ENCODE results near the gene ADAMTSL5.
"Not testable (repeated sequence)": the region's sequence is repeated elsewhere in the genome, so short reads cannot be mapped to it uniquely, and the experiment has no call there.

ADAMTSL5 gene

DNA sequence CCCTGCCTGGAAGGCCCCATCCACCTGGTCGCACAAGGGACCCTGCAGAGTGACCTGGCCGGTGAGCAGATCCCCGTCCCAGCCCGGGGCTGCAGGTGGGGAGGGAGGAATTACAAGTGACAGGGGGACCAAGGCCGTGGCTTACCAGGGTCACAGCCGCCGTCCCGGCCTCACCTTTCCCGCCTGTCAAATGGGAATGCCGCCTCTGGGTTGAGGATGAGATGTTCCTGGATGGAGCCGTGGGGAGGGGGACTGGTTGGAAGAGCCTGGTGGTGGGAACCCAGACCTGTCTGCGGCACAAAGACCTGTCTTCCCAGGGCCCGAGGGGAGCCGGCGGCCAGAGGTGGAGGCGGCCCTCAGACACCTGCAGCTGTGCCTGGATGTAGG is 16.6 kb upstream of the ADAMTSL5 start:
- no peak for DNase-seq

DNA sequence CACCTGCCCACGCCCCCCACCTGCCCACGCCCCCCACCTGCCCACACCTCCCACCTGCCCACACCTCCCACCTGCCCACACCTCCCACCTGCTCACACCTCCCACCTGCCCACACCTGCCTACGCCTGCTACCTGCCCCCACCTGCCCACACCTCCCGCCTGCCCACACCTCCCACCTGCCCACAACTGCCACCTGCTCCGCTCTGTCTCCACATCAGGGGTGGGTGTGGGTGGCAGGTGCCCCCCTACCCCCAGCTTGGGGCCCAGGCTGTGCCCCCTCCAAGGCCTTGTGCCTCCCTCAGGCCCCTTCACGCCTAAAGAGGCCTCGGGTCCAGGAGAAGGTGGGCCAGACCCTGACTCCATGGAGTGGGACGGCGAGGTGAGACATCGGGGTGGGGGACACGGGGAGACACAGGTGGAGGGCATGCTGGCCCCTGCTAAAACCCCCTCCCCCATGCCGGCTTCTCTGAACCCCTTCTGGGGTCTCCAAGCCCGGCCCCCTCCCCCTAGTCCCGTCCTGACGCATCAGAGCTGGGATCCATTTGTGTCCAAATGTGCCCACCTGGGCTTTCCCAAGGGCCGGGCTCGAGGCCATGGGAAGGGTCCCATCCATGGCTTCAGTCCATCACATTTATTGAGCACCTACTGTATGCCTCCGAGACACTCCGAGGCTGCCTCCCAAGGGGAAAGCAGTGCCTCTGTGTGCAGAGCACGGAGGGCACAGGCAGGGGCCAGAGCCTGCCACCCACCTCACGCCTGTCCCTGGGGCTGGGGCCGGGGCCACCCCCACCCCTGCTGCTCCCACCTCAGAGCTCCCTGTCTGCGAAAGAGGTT is 16.0 kb upstream of the ADAMTSL5 start:
- no peak for DNase-seq

DNA sequence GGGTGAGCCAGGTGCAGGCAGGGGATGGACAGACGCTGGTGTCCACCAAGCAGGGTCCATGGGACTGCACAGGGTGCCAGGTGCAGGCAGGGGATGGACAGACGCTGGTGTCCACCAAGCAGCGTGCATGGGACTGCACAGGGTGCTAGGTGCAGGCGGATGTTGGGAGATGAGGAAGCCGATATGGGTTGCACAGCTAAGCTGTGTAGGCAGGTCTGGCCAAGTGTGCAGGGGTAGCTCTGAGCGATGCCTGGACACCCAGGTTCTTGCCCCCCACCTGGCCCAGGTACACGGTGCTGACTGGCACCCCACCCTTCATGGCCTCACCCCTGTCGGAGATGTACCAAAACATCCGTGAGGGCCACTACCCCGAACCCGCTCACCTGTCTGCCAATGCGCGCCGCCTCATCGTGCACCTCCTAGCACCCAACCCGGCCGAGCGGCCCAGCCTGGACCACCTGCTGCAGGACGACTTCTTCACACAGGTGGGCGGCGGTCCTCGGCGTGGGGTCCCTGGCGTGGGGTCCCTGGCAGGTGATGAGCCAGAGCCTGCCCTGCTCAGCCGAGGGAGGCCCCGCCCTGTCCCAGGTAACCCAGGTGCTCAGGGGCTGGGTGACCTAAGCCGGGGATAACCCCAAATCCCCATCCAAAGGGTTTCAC is 15.0 kb upstream of the ADAMTSL5 start:
- no peak for DNase-seq

DNA sequence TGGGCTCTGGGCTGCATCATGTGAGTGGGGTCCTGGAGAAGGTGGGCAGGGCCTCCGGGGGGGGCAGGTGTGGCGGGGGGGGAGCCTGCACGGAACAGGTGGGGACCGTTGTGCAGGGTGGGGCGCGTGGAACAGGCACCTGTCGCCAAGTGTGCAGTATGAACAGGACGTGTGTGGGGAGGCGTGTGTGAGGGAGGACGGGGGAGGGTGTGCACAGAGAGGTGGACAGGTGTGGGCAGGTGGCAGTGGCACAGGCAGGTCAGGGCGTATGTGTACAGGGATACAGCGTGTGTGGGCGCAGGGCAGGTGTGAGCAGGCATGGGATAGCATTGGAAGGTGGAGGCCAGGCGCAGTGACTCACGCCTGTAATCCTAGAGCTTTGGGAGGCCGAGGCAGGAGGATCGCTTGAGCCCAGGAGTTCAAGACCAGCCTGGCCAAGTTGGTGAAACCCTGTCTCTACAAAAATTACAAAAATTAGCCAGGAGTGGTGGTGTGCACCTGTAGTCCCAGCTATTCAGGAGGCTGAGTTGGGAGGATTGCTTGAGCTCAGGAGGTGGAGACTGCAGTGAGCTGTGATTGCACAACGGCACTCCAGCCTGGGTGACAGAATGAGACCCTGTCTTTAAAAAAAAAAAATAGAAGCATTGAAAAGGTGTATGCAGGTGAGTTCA is 14.3 kb upstream of the ADAMTSL5 start:
- no peak for DNase-seq

DNA sequence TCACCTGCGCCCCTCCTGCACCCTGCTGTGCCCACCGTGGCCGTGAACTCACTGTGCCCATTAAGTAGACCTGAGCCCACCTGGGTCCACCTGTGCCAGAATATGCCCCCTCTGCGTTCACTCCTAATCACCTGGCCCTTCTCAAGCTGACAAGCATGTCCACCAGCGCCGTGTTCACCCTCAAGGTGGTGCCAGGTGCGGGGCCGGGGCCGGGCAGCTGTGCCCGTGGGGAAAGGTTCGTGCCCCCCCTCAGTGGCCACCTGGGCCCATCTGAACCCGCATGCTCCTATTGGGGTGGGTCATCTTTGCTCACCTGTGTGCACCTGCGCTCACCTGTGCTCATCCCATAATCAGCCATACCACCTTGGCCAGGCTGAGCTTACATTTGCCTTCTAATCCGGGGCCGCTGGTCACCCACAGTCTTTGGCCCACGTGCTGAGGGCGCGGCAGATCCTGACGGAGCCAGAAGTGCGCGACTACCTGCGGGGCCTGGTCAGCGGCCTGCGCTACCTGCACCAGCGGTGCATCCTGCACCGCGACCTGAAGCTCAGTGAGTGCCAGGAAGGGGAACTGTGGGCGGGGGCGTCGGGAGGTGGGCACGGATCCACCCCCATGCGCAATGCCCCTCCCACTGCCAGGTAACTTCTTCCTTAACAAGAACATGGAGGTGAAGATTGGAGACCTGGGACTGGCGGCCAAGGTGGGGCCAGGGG is 13.4 kb upstream of the ADAMTSL5 start:
- no peak for DNase-seq

DNA sequence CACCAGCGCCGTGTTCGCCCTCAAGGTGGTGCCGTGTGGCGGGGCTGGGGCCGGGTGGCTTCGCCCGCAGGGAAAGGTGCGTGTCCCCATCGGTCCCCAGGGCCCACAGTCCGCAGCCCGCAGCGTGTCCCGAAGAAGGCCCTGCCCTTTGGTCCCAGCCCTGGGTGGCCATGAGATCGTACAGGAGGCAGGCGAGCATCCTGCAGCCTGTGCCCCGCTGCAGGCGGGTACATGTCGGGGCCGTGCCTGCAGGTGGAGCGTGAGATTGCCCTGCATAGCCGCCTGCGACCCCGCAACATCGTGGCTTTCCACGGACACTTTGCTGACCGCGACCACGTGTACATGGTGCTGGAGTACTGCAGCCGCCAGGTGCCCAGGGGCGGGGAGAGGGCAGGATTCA is 12.5 kb upstream of the ADAMTSL5 start:
- no peak for DNase-seq

DNA sequence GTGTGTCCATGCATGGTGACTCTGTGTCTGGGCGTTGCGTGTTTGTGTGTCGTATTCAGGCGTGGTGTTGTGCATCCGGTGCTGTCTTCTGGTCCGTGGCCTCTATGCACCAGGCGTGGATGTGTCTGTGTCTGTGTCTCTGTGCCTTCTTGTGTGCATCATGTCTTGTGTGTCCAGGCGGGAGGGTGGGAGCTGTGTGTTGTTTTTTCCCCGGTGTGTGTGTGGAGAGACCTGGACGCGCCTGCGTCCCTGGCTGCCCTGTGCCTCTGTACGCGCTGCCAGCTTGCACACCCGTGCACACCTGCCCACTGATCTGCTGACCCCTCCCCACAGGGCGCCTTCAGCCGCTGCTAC is 12.1 kb upstream of the ADAMTSL5 start:
- no peak for DNase-seq

DNA sequence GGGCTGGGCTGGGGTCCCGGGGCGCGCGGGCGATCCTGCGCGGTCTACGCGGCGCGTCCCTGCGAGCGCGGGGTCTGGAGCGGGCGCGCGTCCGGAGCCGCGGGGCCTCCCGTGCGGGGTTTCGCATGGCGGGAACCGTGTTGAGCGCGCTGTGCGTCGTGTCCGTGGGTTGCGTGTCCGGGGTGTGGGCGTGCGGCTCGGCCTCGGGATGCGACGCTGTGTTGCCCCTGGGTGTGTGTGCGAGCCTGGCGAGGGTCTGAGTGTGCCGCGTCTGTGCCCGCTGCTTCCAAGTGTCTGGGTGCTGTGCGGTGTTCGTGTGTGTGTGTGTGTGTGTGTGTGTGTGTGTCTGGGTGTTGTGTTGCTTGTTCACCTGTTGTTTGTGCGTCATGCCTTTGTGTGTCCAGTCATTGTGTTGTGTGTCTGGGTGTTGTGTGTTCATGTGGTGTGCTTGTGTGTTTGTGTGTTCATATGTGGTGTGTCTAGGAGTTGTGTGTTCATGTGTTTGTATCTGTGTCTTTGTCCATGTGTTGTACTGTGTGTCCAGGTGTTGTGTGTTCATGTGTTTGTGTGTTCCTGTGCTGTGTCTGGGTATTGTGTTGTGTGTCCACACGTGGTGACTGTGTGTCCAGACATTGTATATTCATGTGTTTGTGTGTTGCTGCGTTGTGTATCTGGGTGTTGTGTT is 11.6 kb upstream of the ADAMTSL5 start:
- DNase-seq = no peak

DNA sequence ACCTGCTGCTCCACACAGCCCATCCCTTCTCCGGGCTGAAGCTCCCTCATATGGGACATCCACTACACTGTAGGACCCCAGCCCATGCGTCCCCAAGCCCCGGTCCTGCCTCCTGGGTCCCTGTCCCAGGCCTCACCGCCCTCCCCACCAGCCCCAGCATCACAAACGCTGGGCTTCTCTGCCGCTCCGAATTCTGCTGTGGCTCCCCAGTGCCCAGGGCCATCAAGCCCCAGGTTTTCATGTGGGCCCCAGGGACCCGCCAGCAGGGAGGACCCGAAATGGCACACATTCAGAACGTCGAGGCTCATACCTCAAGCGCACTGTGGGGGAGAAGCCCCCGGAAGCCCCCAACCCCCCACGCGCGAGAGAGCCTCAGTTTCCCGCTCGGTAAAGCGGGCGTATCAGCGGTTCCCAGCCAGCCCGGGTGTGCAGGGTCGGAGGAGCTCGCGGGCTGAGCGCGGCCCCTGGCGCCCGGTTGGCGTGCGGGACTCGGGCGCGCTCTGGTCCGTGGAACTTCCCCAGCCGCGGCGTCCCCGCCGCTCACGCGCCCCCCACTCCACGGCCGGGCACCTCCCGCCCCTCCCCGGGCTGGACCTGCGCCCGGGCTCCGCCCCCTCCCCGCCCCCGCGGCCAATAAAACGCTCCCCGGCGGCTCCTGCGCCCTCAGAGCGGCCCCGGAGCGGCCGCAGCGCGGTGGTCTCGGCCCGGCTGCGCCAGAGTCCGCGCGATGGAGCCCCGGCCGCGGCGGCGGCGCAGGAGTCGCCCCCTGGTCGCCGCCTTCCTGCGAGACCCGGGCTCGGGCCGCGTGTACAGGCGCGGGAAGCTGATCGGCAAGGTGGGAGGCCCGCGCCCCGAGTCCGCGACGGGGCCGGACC is 10.8 kb upstream of the ADAMTSL5 start, which contains the start of gene PLK5:
Gene PLK5 (plus strand): TSS at position 666 of the 875 bp plus-strand sequence. CDS start 2,920 bp downstream, outside the sequence.
- no peak for DNase-seq

DNA sequence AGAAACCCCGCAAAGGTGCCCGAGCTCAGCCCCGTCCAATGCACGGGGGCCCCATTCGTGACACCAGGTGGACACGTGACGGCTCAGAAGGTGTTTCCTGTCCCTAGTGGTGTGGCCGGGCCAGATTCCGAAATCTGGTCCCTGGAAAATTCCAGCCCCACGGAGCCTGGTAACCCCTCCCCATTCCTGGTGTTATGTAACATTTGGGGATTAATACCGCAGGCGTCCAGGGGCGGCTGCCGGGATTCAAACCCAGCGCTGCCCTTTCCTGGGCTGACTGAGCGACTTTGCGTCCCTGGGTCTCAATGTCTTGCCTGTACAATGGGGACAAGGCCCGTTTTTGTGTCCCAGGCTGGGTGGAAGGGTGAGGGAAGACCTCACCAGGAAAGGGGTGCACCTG is 10.0 kb upstream of the ADAMTSL5 start:
- DNase-seq = no peak

DNA sequence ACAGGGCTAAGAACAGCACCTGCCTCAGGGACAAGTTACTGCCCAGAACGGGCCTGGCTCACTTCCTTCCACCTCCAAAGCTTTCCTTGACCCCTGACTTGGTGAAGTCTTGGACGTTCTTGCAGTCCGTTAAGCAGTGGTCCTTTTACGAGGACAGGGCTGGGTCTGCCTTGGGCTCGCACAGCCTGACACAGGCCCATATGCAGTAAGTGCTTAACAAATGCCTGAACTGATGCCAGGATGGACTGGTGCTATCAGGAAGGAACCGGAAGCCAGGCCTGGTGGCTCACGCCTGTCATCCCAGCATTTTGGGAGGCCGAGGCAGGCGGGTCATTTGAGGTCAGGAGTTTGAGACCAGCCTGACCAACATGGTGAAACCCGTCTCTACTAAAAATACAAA is 9.2 kb upstream of the ADAMTSL5 start:
- DNase-seq = no peak

DNA sequence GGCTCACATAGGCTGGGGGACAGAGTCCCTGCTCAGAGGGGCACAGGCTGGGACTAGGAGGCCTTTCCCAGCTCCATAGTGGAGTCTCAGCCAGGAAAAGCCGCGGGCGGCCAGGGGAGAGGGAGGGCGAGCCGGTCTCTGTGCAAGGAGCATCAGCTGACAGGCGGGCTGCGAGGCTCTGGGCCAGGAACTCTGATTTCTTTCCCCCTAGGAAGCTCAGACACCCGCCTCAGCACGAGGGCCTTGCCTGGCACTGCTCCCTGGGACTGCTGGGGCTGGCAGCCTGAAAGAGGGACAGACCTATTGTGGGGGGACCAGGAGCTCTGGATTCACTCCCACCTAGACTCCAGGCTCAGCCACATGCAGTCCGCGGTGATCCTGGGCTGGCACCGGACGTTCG is 8.8 kb upstream of the ADAMTSL5 start:
- DNase-seq = no peak

DNA sequence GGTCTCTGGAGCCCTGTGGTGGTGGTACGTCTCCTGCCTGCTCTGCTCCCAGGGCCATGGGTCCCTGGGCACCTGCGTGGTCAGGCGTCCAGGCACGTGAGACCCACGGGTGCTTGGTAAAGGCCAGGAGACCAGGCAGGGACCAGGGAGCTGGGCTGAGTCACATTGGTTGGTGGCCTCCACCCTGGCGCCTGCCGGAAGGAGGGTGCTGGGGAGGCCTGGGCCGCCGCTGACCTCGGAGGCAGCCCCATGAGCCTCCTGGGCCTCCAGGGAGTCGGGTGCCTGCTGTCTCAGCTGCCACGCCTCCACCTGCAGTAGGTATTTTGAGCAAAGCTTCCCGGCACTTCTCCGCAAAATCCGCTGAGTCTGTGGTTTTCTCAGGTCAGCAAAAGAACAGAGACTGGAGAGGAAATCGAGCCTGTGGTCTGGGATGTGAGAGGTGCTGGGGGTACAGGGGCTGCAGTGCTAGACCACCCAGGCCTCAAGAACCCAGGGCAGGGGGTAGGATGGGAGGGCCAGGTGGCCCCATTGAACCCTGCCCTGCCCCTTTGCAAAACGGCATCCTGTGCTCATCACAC is 7.5 kb upstream of the ADAMTSL5 start:
- DNase-seq = no peak

DNA sequence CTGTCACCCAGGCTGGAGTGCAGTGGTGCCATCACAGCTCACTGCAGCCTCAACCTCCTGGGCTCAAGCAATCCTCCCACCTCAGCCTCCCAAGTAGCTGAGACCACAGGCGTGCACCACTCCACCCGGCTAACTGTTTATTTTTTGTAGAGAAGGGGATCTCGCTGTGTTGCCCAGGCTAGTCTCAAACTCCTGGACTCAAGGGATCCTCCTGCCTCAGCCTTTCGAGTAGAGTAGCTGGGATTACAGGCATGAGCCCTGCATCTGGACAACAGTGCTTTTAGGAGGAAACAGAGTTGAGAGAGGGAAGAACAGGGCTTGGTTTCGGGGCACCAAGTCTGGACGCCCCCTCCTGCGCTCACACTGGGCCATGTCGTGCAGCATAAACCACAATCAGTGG is 7.0 kb upstream of the ADAMTSL5 start:
- not testable (repeated sequence) for DNase-seq

DNA sequence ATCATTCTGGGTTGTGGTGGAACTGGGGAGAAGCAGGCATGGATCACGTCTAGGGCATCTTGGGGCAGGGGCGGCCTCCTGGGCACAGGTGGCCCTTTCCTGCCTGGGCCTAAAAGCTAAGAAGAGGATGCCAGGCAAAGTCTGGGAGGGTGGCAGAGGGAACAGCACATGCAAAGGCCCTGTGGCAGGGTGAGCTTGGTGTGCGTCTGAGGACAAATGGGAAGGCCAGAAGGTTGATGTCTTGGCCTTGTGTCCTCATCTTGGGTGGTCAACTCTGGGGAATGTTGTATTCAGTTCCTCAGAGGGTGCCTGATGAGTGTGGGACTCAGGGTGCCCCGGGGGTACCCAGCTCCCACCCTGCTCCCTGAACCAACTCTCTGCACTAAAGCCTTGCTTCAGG is 5.7 kb upstream of the ADAMTSL5 start:
- DNase-seq = no peak

DNA sequence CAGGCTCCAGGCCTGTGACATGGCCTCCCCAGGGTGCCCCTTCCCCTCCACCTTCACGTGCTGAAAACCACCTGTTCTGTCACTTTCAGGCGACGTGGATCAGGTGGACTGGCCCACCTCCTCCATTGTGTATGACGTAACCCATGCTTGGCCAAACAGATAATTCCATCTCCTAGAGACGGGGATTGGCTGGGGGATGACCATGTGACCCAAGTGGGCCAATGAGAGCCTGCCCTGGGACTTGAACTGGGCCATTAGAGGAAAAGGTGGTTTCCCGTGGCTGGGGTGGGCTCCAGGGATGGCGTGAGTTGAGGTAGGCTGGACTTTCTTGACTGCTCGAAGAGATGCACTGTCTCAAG is 3.6 kb upstream of the ADAMTSL5 start:
- DNase-seq = no peak

DNA sequence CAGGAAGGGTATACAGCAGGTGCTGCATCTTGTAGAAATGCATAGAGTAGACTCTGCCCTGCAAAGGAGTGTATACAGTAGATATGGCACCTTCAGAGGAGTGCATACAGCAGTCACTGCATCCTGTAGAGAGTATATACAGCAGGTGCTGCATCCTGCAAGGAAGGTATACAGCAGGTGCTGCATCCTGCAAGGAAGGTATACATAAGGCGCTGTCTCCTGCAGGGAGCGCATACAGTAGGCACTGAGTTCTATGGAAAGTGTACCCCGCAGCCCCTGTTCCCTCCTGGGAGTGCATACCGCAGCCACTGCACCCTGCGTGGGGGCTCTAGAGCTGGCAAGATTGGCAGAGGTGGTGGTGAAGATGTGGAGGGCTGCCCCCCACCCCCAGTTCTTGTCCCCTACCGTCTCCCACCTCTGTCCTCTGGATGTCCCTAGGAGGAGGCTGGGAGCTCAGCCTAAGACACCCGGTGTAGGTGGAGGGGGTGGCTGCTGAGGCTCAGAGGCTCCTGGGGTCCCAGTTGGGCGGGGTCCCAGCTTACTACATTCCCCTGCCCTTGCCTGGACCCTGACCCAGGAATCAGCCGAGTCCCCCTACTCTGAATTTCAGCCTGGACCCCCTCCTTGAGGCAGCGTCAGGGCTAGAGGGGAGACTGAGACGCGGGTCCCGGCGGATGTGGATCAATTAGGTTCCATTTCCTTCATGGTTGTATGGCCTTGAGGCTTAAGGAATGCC is 2.3 kb upstream of the ADAMTSL5 start:
- no peak for DNase-seq

DNA sequence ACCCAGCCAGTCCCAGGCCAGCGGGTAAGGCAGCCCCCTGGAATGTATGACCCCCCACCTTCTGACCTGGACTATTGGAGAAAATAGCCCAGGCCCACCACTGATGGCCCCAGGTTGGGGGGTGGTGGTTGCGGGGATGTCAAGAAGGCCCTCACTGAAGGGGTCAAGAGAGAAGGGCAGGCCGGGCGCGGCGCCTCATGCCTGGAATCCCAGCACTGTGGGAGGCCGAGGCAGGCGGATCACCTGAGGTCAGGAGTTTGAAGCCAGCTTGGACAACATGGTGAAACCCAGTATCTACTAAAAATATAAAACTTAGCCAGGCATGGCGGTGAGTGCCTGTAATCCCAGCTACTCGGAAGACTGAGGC is 1.5 kb upstream of the ADAMTSL5 start:
- DNase-seq = no peak

DNA sequence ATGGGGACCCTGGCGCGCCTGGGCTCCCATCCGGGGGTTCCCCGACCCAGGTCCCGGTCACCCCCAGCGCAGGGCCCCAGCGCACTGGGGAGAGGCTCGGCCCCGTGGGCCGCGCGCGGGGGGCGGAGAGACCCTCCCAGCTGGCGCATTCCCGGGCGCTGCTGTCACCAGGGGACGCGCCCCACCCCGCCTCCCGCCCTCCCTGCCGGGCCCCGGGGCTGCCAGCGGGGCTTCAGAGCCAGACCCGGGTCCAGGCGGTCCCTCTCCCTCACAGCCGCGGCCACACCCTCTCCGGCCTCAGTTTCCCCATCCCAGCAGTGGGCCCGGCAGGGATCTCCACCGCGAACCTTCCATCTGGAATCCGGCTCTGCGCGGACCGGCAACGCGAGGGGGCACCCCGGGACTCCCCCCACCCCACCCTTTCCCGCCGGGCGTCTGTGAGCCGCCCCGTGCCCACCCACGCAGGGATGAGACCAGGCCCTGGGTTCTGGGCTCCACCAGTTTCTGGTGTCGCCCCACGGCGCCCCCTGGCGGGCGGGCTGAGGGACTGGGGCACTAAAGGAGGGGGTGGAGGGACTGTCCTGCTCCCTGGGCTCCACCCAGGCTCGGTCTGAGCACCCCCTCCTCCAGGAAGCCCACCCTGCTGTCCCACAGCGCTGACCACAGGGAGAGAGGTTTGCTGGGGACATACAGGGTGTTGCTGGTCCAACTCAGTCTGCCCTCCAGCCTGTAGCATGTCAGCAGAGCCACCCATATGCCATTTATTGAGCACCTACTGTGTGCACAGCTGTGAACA is 878 bp upstream of the ADAMTSL5 start:
- DNase-seq = no peak

All from NCI-H2171 (cell line).